GM12874 (cell line): ENCODE results near the gene TBC1D4.

Experiments used
- TF ChIP-seq, protein P1 (sequence below): IDR thresholded peaks from 2 replicates; pipeline ENCODE4 v1.5.1; 2011; ENCODE audit warnings: low read depth, mild to moderate bottlenecking, control low read depth, low read length, moderate library complexity; ENCODE audit not compliant: insufficient read depth

Gene TBC1D4

DNA sequence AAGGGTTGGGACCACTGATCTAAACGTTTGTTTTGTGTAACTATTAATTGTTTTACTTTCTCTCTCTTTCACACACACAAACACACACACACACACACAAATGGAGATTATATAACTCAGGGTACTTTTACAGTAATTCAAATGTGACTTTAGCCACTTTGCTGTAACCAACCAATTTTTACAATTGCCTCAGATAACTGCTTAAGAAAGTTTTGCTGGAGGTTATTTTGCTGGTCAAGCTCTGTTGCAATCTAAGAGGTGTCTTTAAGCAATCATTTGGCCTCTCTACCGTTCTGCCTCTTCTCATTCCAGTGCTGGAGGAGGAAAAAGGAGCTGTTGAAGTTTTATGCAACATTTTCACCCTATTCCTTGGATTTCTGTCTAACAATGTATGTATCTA is 63.0 kb downstream of the TBC1D4 start:
- TF ChIP-seq, protein P1, sequence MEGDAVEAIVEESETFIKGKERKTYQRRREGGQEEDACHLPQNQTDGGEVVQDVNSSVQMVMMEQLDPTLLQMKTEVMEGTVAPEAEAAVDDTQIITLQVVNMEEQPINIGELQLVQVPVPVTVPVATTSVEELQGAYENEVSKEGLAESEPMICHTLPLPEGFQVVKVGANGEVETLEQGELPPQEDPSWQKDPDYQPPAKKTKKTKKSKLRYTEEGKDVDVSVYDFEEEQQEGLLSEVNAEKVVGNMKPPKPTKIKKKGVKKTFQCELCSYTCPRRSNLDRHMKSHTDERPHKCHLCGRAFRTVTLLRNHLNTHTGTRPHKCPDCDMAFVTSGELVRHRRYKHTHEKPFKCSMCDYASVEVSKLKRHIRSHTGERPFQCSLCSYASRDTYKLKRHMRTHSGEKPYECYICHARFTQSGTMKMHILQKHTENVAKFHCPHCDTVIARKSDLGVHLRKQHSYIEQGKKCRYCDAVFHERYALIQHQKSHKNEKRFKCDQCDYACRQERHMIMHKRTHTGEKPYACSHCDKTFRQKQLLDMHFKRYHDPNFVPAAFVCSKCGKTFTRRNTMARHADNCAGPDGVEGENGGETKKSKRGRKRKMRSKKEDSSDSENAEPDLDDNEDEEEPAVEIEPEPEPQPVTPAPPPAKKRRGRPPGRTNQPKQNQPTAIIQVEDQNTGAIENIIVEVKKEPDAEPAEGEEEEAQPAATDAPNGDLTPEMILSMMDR, result no peak

DNA sequence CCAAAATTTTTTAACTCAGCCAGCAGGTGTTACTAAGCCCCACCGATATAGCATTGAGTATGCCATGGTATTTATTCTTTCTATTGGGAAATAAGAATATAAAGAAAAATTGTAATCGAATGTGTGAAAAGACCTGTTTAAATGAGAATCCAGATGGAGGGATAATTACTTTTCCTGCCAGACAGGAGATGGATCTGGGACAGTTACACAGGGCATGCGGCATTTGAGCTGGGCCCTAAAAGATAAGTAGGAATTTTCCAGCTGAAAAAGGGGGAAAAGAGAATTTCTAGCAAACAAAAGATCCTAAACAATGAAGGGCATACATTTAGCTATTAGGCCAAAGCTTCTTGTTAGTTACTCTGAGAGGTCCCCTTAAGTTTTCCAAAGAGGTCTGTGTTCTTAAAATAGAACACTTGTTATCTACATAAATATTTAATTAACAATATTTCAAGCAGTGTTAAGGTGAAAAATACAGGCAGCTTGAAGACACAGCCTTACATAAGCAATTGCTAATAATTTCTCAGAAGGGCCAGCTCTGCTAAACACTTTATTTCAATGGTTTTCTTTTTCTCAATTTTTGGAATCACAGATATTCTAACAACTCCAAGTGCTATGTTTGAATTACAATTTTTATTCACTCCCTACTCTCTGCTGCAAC is 63.7 kb downstream of the TBC1D4 start:
- TF ChIP-seq, protein P1, result no peak

DNA sequence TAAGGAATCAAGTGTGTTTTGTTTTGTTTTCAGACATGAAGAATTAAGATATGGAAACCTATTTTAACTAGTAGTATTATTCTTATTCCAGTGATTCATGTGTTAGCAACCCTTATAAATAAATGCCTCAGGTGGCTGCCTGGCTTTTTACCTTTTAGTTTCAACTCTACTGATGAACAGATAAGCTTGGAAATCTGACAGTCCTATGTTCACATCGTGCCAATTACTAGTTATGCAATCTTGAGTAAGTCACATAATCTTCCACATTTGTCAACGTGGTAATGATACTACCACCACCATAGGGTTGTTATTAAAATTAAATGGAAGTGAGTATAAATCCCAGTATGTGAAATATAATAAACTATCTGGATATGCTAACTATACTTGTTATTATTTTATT is 64.3 kb downstream of the TBC1D4 start:
- TF ChIP-seq, protein P1, result no peak

DNA sequence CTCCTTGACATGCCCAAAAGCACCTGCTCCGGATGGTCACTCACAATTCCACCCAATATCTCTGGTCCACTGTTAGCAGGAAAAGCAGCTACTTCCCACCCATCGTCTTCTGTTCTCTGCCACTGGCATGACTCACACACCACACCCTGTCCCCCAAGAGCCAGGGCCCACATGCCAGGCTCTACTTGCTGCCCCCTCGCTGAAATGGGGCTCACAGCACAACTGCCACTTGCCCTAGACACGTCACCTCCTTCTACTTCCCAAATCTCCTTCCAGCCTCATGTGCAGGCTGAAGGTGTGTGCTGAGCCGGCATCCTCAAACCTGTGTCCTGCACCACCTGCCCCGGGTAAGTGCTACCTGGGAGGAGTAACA is 65.0 kb downstream of the TBC1D4 start:
- TF ChIP-seq, protein P1, result no peak

DNA sequence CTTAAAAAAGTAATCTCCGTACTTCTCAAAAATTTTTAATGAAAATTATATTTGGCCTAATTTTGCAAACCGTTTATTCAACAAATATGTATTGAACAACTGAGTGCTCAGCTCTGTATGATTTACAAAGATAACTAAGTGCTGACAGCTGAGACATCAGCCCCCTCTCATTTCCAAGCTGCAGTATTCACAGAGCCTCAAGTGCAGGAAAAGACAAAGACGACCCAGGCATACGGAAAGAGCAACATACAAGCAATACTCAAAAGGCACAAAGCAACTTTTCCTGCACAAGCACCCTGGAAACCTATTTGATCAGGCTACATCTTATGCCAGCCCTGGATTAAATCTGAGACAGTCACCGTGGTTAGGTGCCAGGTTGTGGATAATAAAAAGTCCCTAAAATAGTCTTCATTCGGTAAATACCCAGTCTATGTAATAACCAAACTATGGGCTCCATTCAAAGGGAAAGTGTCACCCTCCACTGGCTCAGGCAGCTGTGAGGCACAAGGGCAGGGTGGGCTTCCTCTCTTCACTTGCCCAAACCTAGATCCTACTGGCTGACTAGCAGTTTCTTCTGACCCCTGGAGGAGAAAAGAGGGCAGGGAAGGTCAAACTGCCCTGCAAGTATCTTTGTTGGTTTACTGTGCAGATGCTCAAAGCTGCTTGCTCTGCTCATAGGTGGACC is 65.5 kb downstream of the TBC1D4 start:
- TF ChIP-seq, protein P1, result 0 out of 2 replicates have a peak, but pooled peaks have one; percentile 2

DNA sequence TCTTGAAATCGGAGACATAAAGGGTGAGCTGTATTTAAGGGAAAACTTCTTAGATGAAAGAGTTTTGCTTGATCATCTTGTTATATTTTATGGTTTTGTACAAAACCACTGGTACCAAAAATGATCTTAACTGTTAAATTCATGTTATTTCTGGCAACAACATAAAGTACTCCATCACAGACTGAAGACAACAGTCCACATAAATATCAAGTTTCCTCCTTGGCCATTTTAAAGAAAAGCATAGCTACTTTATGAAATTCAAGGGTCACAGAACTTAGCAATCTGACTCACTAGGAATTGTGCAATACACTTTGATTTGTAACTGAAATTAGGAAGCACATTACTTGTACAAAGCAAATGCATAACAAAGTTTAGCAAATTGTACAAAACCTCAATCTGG is 66.3 kb downstream of the TBC1D4 start:
- TF ChIP-seq, protein P1, result no peak

DNA sequence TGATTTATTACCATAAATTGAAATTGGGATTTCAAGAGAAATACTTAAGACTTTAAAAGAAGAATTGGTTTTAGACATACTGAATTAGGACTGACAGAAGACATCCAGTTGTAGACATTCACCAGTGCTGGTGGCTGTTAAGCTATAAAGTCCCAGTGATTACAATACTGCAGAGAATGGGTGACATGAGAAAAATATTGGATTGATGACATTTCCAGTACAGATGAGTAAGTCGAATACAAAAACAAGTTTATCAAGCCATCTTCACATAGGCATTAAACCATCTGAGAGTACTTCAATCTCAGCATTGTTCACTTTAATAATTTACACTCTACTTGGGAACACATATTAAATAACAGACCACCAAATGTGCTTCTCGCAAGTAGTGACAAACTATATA is 66.8 kb downstream of the TBC1D4 start:
- TF ChIP-seq, protein P1, result no peak
